GM12874 (cell line): ENCODE measurements around the gene CDKN2AIPNL.

Experiments used
- TF ChIP-seq, protein P1 (sequence below): IDR thresholded peaks from 2 replicates; pipeline ENCODE4 v1.5.1; 2011; ENCODE audit warnings: low read depth, mild to moderate bottlenecking, control low read depth, low read length, moderate library complexity; ENCODE audit not compliant: insufficient read depth

CDKN2AIPNL gene

DNA sequence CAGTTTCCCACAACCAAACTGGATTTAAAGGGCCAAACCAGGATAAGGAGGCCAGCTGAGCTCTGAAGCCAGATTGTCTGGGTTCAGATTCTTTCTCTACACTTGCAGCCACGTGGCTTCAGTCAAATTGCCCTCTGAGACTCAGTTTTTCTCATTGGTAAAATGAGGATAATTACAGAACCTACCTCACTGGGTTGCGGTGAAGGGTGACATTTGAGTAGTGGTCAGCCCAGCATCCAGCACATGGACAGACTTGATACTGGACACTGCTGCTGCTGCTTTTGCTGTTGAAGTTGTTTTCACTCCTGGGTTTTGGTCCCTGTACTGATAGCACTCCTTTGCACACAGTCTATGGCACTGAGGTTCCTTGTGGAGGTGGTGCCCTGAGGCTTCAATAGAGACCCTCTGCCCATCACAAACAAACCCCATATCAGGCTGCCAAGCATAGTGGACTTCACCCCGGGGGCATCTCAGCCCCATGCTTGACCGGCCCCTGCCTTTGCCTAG is 25.7 kb upstream of the CDKN2AIPNL start:
- TF ChIP-seq, protein P1, sequence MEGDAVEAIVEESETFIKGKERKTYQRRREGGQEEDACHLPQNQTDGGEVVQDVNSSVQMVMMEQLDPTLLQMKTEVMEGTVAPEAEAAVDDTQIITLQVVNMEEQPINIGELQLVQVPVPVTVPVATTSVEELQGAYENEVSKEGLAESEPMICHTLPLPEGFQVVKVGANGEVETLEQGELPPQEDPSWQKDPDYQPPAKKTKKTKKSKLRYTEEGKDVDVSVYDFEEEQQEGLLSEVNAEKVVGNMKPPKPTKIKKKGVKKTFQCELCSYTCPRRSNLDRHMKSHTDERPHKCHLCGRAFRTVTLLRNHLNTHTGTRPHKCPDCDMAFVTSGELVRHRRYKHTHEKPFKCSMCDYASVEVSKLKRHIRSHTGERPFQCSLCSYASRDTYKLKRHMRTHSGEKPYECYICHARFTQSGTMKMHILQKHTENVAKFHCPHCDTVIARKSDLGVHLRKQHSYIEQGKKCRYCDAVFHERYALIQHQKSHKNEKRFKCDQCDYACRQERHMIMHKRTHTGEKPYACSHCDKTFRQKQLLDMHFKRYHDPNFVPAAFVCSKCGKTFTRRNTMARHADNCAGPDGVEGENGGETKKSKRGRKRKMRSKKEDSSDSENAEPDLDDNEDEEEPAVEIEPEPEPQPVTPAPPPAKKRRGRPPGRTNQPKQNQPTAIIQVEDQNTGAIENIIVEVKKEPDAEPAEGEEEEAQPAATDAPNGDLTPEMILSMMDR, result no peak

DNA sequence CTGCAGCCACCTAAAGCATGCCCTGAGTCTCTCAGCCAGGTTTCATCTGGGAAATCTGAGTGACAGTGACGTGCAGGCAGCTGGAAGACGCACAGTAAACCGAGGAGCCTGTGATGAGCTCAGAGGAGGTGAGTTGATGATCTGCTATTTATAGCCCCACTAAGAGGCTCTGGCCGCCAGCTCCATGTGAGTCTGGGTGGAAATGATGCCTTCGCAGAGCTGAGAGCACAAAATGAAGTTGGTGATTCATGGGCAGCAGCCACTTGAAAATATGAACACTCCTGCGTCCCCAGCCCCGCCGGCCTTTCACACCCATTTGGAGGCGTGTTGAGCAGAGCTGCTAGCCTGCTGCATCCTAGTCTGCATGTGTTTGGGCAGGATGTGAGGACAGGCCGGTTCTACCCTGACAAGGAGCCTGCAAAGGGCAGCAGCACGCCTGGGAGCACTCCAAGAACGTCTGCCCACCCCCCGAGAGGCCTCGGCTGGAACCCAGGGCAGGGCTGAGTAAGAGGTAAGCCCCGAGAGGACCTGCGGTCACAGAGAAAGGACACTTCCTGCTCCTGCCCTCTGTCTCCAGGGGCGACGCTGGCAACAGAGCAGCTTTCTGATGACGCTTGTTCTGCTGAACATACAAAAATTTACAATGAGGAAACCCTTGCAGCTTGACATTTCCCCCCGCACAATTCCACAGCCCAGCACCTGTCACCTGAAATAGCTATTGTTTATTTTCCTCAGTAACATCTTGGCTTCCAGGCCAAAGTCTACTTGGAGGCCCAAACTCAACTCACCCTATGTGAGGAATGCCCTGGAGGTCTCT is 25.1 kb upstream of the CDKN2AIPNL start:
- TF ChIP-seq, protein P1, result no peak

DNA sequence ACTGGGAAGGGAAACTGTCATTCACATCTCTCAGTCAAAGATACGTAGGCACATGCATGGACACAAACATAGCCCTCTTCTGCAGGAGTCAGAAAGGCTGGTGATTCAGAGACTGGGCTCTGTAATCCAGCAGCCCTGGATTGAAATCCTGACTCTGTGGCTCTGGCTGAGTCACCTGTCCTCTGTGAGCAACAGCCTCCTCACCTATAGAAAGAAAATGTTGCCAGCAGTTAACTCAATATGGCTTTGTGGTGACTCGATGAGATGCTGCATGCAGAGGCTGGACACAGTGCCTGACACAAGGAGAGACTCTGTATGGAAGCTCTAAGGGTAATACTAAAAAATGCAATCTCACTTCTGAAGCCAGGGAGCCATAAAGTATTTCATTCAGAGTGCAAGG is 23.9 kb upstream of the CDKN2AIPNL start:
- TF ChIP-seq, protein P1, result no peak

DNA sequence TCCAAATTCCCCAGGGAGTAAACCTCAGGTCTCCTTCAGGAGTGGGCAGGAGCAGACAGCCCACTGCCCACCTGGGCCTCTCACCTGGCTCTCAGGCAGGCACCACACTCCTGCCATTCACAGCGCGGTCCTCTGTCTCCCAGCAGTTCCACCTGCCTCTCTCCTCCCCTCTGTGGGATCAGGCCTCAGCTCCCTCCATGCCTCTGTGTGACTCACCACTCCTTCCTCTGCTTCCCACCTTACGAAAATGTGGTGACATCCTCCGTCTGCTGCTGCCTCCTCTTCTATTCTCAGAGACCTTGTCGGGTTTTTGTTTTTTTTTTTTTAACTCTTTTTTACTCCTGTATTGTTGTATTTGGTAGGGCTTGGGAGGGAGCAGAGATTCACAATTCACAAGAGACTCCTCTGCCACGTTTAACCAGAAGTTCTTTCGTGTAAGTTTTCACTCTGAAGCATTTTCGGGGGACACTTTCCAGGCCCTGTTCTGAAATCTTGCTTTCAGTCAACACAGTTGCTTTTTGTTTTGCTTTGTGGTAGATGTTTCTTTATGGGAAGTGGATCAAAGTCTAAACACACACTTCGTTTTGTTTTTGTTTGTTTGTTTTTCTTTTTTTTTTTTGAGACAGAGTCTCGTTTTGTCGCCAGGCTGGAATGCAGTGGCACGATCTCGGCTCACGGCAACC is 21.1 kb upstream of the CDKN2AIPNL start:
- TF ChIP-seq, protein P1, result no peak

DNA sequence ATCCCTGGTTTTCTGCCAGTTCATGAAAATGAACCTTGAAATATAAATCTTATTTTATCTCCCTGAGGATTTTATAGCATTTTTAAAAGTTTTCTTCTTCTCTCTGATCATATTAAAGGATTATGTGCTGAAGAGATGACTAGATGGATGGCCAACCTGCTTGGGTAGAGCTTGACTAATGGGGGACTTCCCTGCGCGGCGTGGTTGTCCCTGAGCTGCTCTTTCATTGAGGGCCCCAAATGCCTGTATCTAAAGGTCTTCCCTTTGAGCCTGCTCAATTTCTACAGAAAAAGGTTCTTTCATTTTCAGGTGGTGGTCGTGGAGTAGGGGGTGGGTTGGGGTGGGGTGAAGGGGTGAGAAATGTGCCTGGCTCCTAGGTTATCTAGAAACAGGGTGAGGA is 20.5 kb upstream of the CDKN2AIPNL start:
- TF ChIP-seq, protein P1, result no peak

DNA sequence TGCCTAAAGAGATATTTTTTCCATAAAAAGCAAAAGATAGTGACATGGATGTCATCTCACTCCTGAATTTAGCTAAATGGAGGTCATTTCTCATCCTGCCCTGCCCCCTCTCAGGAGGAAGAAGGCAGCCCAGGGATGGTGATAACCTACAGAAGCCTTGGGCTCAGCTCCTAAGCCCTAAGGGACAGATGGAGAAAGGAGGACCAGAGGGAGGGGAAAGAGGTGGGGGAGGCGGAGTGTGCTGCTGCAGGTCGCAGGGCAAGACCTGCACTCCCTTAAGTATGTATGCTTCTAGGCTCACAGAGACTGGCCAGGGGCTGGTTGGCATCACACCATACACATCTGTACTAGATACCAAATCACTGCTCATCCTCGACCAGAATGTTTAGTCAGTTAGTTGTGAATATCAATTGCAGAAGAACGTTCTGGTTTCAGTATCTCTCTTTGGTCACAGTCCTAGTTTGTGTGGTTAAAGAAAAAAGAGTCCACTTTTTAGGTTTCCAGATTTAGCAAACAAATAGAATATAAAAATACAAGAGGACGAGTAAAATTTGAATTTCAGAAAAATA is 18.4 kb upstream of the CDKN2AIPNL start:
- TF ChIP-seq, protein P1, result no peak

DNA sequence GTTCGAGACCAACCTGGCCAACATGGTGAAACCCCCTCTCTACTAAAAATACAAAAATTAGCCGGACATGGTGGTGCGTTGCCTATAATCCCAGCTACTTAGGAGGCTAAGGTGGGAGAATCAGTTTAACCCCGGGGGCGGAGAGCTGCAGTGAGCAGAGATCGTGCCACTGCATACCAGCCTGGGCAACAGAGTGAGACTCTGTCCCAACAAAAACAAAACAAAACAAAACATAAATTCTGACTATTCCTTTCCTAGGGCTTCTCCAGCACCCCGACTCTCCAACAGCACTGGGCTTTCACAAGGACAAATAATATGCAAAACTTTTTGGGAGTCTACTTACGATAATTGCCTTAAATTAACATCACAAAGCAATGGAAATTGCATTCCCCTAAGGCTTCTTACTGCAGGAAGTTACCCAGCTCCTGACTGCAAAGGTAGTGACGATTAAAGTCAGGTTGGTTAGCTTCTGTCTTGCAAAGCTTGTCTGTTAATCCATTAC is 15.9 kb upstream of the CDKN2AIPNL start:
- TF ChIP-seq, protein P1, result no peak
